Stomach smooth muscle (tissue), 2 donors: ENCODE data around the gene UCK2.

Experiments used
- H3K27ac ChIP-seq: one replicate; pipeline ENCODE4 v1.7.0; 2013; ENCODE audit warnings: mild to moderate bottlenecking, low read length, inconsistent platforms
- H3K27me3 ChIP-seq, 2 donors: one replicate each; pipeline ENCODE4 v1.7.0; 2013; ENCODE audit warnings: low read length in 2 of 2; ENCODE audit not compliant: insufficient read depth in 2 of 2, control insufficient read depth in 1 of 2
- H3K36me3 ChIP-seq, 2 donors: one replicate each; pipeline ENCODE4 v1.7.0; 2013; ENCODE audit warnings: low read length in 2 of 2; ENCODE audit not compliant: control insufficient read depth in 2 of 2, insufficient read depth in 2 of 2
- H3K4me1 ChIP-seq: one replicate; pipeline ENCODE4 v1.7.0; 2013; ENCODE audit warnings: low read length; ENCODE audit not compliant: control insufficient read depth, insufficient read depth
- H3K4me3 ChIP-seq, 2 donors: one replicate each; pipeline ENCODE4 v1.7.0; 2013; ENCODE audit warnings: low read length in 2 of 2
- H3K9ac ChIP-seq, 2 donors: one replicate each; pipeline ENCODE4 v1.7.0; 2013; ENCODE audit warnings: low read length in 2 of 2, mild to moderate bottlenecking in 1 of 2
- H3K9me3 ChIP-seq, 2 donors: one replicate each; pipeline ENCODE4 v1.7.0; 2013; ENCODE audit warnings: low read length in 2 of 2; ENCODE audit not compliant: control insufficient read depth in 2 of 2
- donor health status: healthy.
- donor health status: Pancreatic carcinoma.

Gene UCK2

DNA sequence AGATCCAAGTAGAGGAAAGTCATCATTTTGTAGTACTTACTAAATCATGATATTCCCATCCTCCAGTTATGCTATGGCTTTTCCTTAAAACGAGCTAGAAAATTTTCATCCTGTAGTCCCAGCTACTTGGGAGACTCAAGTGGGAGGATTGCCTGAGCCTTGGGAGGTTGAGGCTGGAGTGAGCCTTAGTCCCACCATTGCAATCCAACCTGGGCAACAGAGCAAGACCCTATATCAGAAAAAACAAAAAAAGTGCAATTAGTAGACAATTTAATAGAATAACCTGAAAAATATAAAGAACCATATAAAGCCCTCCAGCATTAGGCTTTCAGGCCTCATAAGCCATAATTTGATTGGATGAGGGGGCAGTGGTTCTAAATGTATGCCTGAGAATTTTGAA, 6.8 kb downstream of the UCK2 start:
- H3K9ac ChIP-seq: no peak overlapping the region
- no peak overlapping the region for H3K4me3 ChIP-seq
- H3K27ac ChIP-seq: no peak overlapping the region
- H3K36me3 ChIP-seq: no peaks in the 10 kb centered on the region
- H3K27me3 ChIP-seq: no peaks in the 10 kb centered on the region
- H3K9me3 ChIP-seq: no peaks in the 10 kb centered on the region
- H3K4me1 ChIP-seq: peaks cover 5% of the 10 kb centered on the region

DNA sequence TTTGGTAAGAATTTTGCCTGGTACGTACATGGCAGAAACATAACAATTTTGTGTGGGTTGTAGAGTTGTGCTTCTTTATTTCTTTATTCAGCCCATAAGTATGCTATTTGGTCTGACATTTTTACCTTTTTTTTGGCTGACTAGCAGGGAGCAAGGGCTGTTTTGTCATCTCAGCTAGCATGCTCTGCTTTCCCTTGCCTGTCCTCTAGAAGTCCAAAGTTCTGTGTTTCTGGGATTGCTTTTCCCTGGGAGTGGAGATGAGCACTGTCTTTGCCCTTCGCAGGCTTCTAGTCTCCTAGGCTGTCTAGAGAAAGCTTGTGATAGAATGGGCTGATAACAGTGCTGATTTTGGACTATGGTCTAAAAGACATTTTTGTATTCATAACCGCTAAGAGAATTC, 7.5 kb downstream of the UCK2 start:
- no peaks in the 10 kb centered on the region for H3K27me3 ChIP-seq
- no peak overlapping the region for H3K27ac ChIP-seq
- no peaks in the 10 kb centered on the region for H3K36me3 ChIP-seq
- H3K4me1 ChIP-seq: no peaks in the 10 kb centered on the region
- H3K4me3 ChIP-seq: no peak overlapping the region
- H3K9me3 ChIP-seq: no peaks in the 10 kb centered on the region
- no peak overlapping the region for H3K9ac ChIP-seq

DNA sequence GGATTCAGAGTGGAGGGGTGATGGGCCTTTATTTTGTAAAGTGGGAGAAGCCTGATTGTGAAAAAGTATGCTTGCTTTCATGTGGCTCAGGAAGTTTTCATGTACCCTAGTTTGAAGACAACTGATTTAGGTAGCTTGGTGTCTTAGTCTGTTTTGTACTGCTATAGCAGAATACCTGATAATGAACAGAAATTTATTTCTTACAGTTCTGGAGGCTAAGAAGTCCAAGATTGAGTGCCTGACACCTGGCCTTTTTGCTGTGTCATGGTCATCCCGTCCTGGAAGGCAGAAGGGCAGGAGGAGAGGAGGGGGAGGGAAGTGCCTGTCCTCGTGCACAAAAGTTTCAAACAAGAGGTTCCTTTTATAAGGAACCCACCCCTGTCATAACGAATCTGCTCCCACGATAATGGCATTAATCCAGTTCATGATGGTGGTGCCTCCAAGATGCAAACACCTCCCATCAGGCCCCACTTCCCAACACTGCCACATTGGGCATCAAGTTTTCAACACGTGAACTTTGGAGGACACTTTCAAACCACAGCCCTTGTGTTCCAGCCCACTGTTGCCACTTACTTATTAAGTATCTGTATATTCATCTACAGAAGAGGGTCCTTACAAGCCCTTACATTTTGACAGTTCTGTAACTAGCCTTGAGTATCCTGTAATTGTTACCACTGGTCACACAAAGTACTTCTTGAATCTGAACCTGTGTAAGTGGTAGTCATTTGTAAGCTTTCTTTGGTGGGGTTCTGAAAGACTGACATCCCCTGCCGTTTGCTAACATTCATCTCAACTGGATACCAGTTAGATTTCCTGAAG, 9.5 kb downstream of the UCK2 start:
- Histone ChIP-seq H3K9me3 (no peaks in the 10 kb centered on the region), H3K36me3 (no peaks in the 10 kb centered on the region), H3K27me3 (no peaks in the 10 kb centered on the region), H3K9ac (no peak overlapping the region), H3K27ac (no peak overlapping the region), H3K4me3 (no peak overlapping the region), H3K4me1 (no peaks in the 10 kb centered on the region)

DNA sequence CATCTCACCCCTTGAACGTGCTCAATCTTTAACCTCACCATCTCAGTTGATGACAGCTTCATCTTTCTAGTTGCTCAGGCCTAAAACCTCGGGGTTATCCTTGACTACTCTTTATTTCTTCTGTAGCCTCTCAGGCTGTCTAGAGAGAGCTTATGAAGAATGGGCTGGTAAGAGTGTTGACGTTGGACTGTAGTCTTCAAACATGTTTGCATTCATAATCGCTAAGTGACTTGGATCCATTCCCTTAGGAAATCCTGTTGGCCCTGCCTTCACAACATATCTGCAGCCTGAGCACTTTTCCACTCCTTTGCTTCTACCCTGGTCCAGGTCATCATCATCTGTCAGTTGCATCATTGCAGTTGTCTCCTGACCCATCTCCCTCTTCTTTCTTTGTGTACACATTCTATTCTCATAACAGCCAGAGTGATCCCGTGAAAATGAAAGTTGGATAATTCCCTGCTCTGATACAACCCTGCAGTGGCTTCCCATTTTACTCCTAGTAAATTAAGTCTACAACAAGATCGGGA, 10.5 kb downstream of the UCK2 start:
- no peaks in the 10 kb centered on the region for H3K9me3 ChIP-seq
- H3K27me3 ChIP-seq: no peaks in the 10 kb centered on the region
- peaks cover 3% of the 10 kb centered on the region for H3K4me1 ChIP-seq
- H3K27ac ChIP-seq: no peak overlapping the region
- H3K9ac ChIP-seq: no peak overlapping the region
- H3K36me3 ChIP-seq: no peaks in the 10 kb centered on the region
- H3K4me3 ChIP-seq: no peak overlapping the region

DNA sequence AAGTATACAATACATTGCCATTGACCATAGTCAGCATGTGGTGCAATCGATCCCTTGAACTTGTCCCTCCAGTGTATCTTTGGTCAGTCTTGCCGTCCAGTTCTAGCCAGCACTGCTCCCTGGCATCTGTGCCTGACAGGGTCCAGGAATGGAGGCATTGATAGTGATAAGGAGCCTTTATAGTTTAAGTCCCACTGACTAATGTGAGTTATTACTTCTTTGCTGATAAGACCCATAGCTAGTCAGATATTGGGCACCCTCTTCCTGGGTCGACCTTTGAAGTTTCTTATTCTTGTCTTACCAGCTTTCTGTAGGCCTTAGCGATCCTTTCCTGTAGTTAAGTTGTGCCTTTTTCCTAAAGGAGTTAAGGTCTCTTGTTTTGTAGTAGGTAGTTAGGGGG, 13.0 kb downstream of the UCK2 start:
- H3K9ac ChIP-seq: no peak overlapping the region
- H3K27me3 ChIP-seq: no peaks in the 10 kb centered on the region
- H3K9me3 ChIP-seq: no peaks in the 10 kb centered on the region
- peaks cover 3% of the 10 kb centered on the region for H3K4me1 ChIP-seq
- no peak overlapping the region for H3K4me3 ChIP-seq
- no peak overlapping the region for H3K27ac ChIP-seq
- H3K36me3 ChIP-seq: no peaks in the 10 kb centered on the region

DNA sequence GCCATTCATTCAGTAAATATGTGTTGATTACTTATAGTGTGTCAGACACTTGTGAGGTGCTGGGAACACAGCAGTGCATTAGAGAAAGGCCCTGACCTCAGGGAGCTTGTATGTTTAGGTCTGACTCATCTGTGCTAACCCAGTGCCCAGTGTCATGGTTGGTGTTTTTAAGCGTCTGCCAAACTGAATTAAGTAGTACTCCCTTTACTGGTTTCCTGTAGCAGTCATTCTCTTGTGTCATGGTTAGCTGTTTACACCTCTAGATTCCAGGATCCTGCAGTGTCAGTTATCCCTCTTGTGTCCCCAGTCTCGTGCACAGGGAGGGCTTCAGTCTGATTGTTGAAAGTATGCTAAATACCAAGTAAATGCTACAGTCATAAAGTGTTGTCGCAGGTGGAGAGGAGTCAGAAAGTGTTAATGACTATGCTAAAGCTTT, 14.2 kb downstream of the UCK2 start:
- Histone ChIP-seq H3K4me1 (peaks cover 3% of the 10 kb centered on the region), H3K4me3 (no peak overlapping the region), H3K9me3 (no peaks in the 10 kb centered on the region), H3K27ac (no peak overlapping the region), H3K36me3 (no peaks in the 10 kb centered on the region), H3K9ac (no peak overlapping the region), H3K27me3 (no peaks in the 10 kb centered on the region)

DNA sequence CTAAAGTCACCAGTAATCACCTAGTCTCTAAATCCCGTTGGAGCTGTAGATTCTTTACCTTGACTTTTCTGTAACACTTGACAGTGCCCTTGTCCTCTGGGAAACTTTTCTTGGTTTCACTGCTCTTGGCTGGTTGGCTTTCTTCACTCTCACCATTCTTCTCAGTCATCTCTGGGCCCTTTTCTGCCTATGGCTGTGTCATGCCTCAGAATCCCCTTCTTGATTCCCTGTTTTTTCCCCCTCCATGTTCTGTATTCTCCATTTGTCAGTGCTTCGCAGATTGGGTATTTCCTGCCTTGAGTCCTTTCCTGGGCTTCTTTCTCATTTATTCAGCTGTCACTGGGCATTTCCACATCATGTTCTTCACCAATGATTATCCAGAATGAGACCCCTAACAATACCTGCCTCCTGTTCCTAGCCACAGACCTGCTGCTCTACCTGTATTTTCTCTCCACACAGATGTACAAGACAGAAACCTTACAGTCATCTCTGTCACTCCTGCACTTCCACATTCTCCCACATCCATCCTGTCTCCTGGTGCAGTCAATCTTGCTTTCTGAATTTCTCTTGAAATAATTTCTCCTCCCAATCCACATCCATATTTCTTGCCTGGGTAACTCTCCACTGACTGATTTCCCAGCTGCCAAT, 14.7 kb downstream of the UCK2 start:
- no peak overlapping the region for H3K4me3 ChIP-seq

DNA sequence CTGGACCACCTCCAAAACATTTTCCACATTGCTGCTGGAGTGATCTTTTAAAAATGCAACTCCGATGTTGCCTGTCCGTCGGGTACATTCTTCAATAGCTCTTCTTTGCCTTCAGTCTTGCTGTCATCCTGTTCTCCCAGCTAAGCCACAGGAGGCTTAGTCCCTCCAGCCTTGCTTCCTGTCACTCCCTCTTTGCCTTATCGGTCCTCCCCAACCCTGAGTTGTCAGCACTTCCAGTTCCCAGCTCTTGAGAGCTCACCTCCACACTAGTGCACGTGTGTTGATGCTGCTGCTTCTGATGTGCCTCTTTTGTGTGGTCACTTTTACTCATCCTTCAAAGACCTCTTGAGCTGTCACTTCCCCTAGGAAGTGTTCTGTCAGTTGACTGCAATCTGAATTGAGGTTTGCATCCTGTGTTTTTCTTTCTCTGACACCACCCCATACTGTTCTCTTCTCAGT, 15.3 kb downstream of the UCK2 start:
- Histone ChIP-seq H3K36me3 (no peaks in the 10 kb centered on the region), H3K27me3 (no peaks in the 10 kb centered on the region), H3K4me3 (peak overlapping the region; percentile 3 to 15), H3K27ac (no peak overlapping the region), H3K4me1 (peaks cover 3% of the 10 kb centered on the region), H3K9ac (no peak overlapping the region), H3K9me3 (no peaks in the 10 kb centered on the region)

More for the DNA sequence above, 14.7 kb downstream of the UCK2 start:
- Histone ChIP-seq H3K27ac (no peak overlapping the region), H3K9me3 (no peaks in the 10 kb centered on the region), H3K9ac (no peak overlapping the region), H3K4me1 (peaks cover 3% of the 10 kb centered on the region), H3K27me3 (no peaks in the 10 kb centered on the region), H3K36me3 (no peaks in the 10 kb centered on the region)

DNA sequence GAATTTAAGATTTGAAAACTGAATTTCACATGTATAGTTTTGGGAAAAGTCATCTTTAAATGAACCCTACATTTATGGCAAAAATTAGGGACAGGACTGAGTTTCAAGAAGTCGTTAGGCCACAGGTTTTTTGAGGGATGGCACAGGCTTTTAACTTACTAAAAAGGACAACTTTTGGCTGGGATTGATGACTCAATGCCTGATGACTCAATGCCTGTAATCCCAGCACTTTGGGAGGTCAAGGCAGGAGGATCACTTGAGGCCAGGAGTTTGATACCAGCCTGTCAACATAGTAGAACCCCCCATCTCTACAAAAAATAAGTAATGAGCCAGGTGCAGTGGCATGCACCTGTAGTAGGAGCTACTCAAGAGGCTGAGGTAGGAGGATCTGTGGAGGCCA, 15.9 kb downstream of the UCK2 start:
- H3K27me3 ChIP-seq: no peaks in the 10 kb centered on the region
- no peak overlapping the region for H3K27ac ChIP-seq
- no peak overlapping the region for H3K9ac ChIP-seq
- H3K9me3 ChIP-seq: no peaks in the 10 kb centered on the region
- peaks cover 3% of the 10 kb centered on the region for H3K4me1 ChIP-seq
- no peaks in the 10 kb centered on the region for H3K36me3 ChIP-seq
- no peak overlapping the region for H3K4me3 ChIP-seq

DNA sequence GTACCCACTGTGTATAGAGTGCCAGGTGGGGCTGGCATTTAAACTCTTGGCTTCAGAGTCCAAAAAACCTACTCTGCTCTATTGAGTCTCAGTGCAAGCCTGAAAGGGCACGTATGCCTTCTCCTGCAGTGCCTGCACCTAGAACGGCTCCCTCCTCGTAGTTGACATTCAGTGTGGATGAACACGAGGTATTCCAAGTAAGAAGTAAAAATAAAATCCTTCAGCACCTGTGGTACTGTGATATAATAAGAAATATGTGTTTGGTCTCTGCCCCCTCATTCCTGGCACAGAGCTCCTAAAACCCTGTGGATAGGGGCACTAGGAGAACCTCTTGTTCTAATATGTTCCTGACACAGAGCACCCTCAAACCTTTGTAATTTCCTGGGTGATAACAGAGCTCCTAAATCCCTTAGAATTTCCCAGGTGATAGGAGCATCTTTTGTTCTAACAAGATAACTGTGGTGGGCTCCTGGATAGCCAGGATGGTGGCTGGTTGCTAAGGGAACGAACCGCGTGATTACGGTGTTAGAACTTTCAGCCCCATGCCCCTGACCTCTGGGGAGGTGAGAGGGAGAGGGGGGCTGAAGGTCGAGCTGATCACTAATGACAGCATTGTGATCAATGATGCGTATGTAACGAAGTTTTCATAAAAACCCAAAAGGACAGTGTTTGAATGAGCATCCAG, 16.8 kb downstream of the UCK2 start:
- no peaks in the 10 kb centered on the region for H3K9me3 ChIP-seq
- H3K27ac ChIP-seq: no peak overlapping the region
- peaks cover 3% of the 10 kb centered on the region for H3K4me1 ChIP-seq
- no peak overlapping the region for H3K4me3 ChIP-seq
- H3K9ac ChIP-seq: no peak overlapping the region
- no peaks in the 10 kb centered on the region for H3K36me3 ChIP-seq
- no peaks in the 10 kb centered on the region for H3K27me3 ChIP-seq
